Motor neuron (in vitro differentiated cells): Measurements from ENCODE around the gene SUMF2. TPM values are rescaled to one million over a fixed set of nuclear protein-coding genes. Genes with fewer than 3 reads are reported as not detected.
"Not testable (repeated sequence)": the region's sequence is repeated elsewhere in the genome, so short reads cannot be mapped to it uniquely, and the experiment has no call there.

ENCODE experiments used
- ATAC-seq, 8 experiments: fragments of 200-7000 bp; cut with Tn5 transposase; replicated peaks in 6 of 8; 2 replicates each; pipeline ENCODE4 v1.8.0; 2021; ENCODE audit warnings: mild to moderate bottlenecking in 8 of 8, moderate library complexity in 8 of 8
- H3K27ac ChIP-seq, 2 donors: fragments of 250-450 bp; sonication (Bioruptor Pico); 2 replicates each; pipeline ENCODE4 v1.9.0; 2021; ENCODE audit warnings: antibody characterized with exemption in 2 of 2, mild to moderate bottlenecking in 2 of 2, moderate library complexity in 1 of 2
- H3K4me1 ChIP-seq, 2 donors: fragments of 250-450 bp; sonication (Bioruptor Pico); replicated peaks in 1 of 2; 2 replicates each; pipeline ENCODE4 v1.6.1; 2021; ENCODE audit warnings: antibody characterized with exemption in 2 of 2, mild to moderate bottlenecking in 2 of 2, moderate library complexity in 1 of 2
- H3K4me3 ChIP-seq, 5 donors: fragments of 250-450 bp; sonication (Bioruptor Pico); 2 replicates each; pipeline ENCODE4 v1.9.0; 2021; ENCODE audit warnings: antibody characterized with exemption in 5 of 5, mild to moderate bottlenecking in 5 of 5, moderate library complexity in 4 of 5
- WGBS, 10 experiments: fragments of 450-650 bp; shearing (Covaris generic); methylation state at CpG; one replicate each; pipeline ENCODE4 v1.0.0; 2022; 5-methylcytosine and 5-hydroxymethylcytosine counted together
- in situ Hi-C, 9 experiments: fragments of 400-800 bp; cut with MboI; loops; one replicate each; pipeline ENCODE4 v1.15.0; 2021; ENCODE audit warnings: low sequenced_read_pairs in 9 of 9, low pct_unique_long_range_greater_than_20kb in 2 of 9; ENCODE audit not compliant: unreplicated experiment in 9 of 9
- total RNA-seq, 8 experiments: library from RNA; unstranded; fragments of 300-600 nt; gene quantifications; 2 replicates each; pipeline versions ENCODE4 v1.2.3 to v1.2.4, GENCODE V29; 2022

The SUMF2 gene
- total RNA-seq, 8 experiments from 2014 or later = 51.6 to 164 (median 92.3) TPM

GRCh38 chr7:56077681-56078080 lies 13.6 kb downstream of the SUMF2 start:
- in situ Hi-C loops = loop anchor here in 1 of 9 experiments (25.0 kb wide), 1 partner anchor 440 kb away; no protein-coding TSS in a partner anchor
- WGBS, 10 experiments = 100% methylated on average over 1 to 2 of the region's 3 CpGs; no CpG with 5 or more reads in 6 of the 10 experiments
- Histone ChIP-seq H3K27ac (no peak overlapping the region), H3K4me3 (no peak overlapping the region), H3K4me1 (no peaks in the 10 kb centered on the region)
- ATAC-seq = no peak

GRCh38 chr7:56078196-56078595 lies 14.1 kb downstream of the SUMF2 start:
- in situ Hi-C loops = loop anchor here in 1 of 9 experiments (25.0 kb wide), 1 partner anchor 441 kb away; no protein-coding TSS in a partner anchor
- no peak overlapping the region for H3K27ac ChIP-seq
- H3K4me1 ChIP-seq = no peaks in the 10 kb centered on the region
- WGBS, 10 experiments = 100% methylated on average over 1 to 3 of the region's 16 CpGs; no CpG with 5 or more reads in 8 of the 10 experiments
- no peak for ATAC-seq
- no peak overlapping the region for H3K4me3 ChIP-seq

- in situ Hi-C loops = loop anchor here in 1 of 9 experiments (25.0 kb wide), 1 partner anchor 442 kb away; no protein-coding TSS in a partner anchor
- WGBS, 10 experiments = 10 to 100% (median 85%) methylated on average over 1 to 9 of the region's 12 CpGs; no CpG with 5 or more reads in 1 of the 10 experiments
- Histone ChIP-seq H3K4me1 (no peaks in the 10 kb centered on the region), H3K4me3 (no peak overlapping the region), H3K27ac (peak overlapping the region in 1 of 2 donors; percentile 62)
- ATAC-seq = peak in 6 of 8 experiments; percentile 37 to 84 (median 65)
Observed at GRCh38 chr7:56079450-56080185, 15.5 kb downstream of the SUMF2 start.

GRCh38 chr7:56080726-56081435 lies 16.8 kb downstream of the SUMF2 start:
- H3K4me1 ChIP-seq, H3K4me3 ChIP-seq, H3K27ac ChIP-seq, ATAC-seq: not testable (repeated sequence)
- WGBS, 10 experiments = 93 to 100% (median 100%) methylated on average over 1 to 6 of the region's 28 CpGs; no CpG with 5 or more reads in 7 of the 10 experiments
- in situ Hi-C loops = loop anchor here in 1 of 9 experiments (25.0 kb wide), 1 partner anchor 444 kb away; no protein-coding TSS in a partner anchor

- Histone ChIP-seq H3K4me3 (no peak overlapping the region), H3K4me1 (no peaks in the 10 kb centered on the region), H3K27ac (no peak overlapping the region)
- 60 to 100% (median 93%) methylated on average over 2 to 11 of the region's 29 CpGs; no CpG with 5 or more reads in 4 of the 10 experiments for WGBS, 10 experiments
- no peak for ATAC-seq
- in situ Hi-C loops = loop anchor here in 1 of 9 experiments (25.0 kb wide), 1 partner anchor 444 kb away; no protein-coding TSS in a partner anchor
Observed at GRCh38 chr7:56081626-56082340, 17.7 kb downstream of the SUMF2 start.

GRCh38 chr7:56083150-56083785 lies 19.2 kb downstream of the SUMF2 start:
- 22 to 100% (median 94%) methylated on average over 1 to 6 of the region's 13 CpGs; no CpG with 5 or more reads in 4 of the 10 experiments for WGBS, 10 experiments
- in situ Hi-C loops = loop anchor here in 1 of 9 experiments (25.0 kb wide), 1 partner anchor 446 kb away; no protein-coding TSS in a partner anchor
- peak in 3 of 8 experiments; percentile 39 to 45 (median 44) for ATAC-seq

GRCh38 chr7:56086761-56087160 lies 22.7 kb downstream of the SUMF2 start:
- in situ Hi-C loops = loop anchor here in 1 of 9 experiments (25.0 kb wide), 1 partner anchor 449 kb away; no protein-coding TSS in a partner anchor
- Histone ChIP-seq H3K4me1 (no peaks in the 10 kb centered on the region), H3K27ac (no peak overlapping the region), H3K4me3 (no peak overlapping the region)
- ATAC-seq = no peak
- 74 to 96% (median 86%) methylated on average over 1 to 6 of the region's 7 CpGs; no CpG with 5 or more reads in 6 of the 10 experiments for WGBS, 10 experiments

More at GRCh38 chr7:56083150-56083785, 19.2 kb downstream of the SUMF2 start:
- H3K4me3 ChIP-seq = no peak overlapping the region
- no peaks in the 10 kb centered on the region for H3K4me1 ChIP-seq
- H3K27ac ChIP-seq = no peak overlapping the region

- in situ Hi-C loops = loop anchor here in 1 of 9 experiments (25.0 kb wide), 1 partner anchor 450 kb away; no protein-coding TSS in a partner anchor
- no peak for ATAC-seq
- 90 to 100% (median 98%) methylated on average over 1 to 8 of the region's 16 CpGs; no CpG with 5 or more reads in 6 of the 10 experiments for WGBS, 10 experiments
- no peak overlapping the region for H3K27ac ChIP-seq
- H3K4me3 ChIP-seq = no peak overlapping the region
- H3K4me1 ChIP-seq = no peaks in the 10 kb centered on the region
Observed at GRCh38 chr7:56087445-56087844, 23.4 kb downstream of the SUMF2 start.

- peak in 4 of 8 experiments; percentile 6 to 79 (median 17) for ATAC-seq
- Histone ChIP-seq H3K4me1 (no peaks in the 10 kb centered on the region), H3K4me3 (no peak overlapping the region), H3K27ac (no peak overlapping the region)
- in situ Hi-C loops = loop anchor here in 1 of 9 experiments (25.0 kb wide), 1 partner anchor 454 kb away; no protein-coding TSS in a partner anchor
- WGBS, 10 experiments = 47 to 100% (median 100%) methylated on average over 1 to 3 of the region's 3 CpGs; no CpG with 5 or more reads in 5 of the 10 experiments
Observed at GRCh38 chr7:56091591-56091990, 27.5 kb downstream of the SUMF2 start.

- not testable (repeated sequence) for H3K4me1 ChIP-seq, H3K27ac ChIP-seq, H3K4me3 ChIP-seq, ATAC-seq
- WGBS, 10 experiments = 0 to 100% (median 92%) methylated on average over 1 to 5 of the region's 6 CpGs; no CpG with 5 or more reads in 4 of the 10 experiments
- in situ Hi-C loops = loop anchor here in 1 of 9 experiments (25.0 kb wide), 1 partner anchor 455 kb away; no protein-coding TSS in a partner anchor
Observed at GRCh38 chr7:56092388-56092787, 28.3 kb downstream of the SUMF2 start.

GRCh38 chr7:56092789-56093531 lies 28.9 kb downstream of the SUMF2 start, which contains the start of gene PHKG1:
PHKG1 (minus strand) TSS chr7:56092952; CDS start chr7:56088941, 4,011 bp downstream.
- Histone ChIP-seq H3K27ac (no peak within 1 kb of the TSS), H3K4me3 (no peak within 1 kb of the TSS), H3K4me1 (no peaks in the 10 kb centered on the region)
- 10 to 90% (median 60%) methylated on average over 1 to 11 of the region's 19 CpGs; no CpG with 5 or more reads in 1 of the 10 experiments for WGBS, 10 experiments
- in situ Hi-C loops = loop anchor here in 1 of 9 experiments (25.0 kb wide), 1 partner anchor 456 kb away; no protein-coding TSS in a partner anchor
- peak in 4 of 8 experiments; percentile 43 to 88 (median 84) for ATAC-seq
